Esophagus muscularis mucosa (tissue), 3 donors: ENCODE results near the gene FKBP14.

ENCODE experiments used
- POLR2A ChIP-seq: fragments of 450-650 bp; IDR thresholded peaks from one replicate; pipeline ENCODE4 v1.6.1; 2017; ENCODE audit warnings: antibody characterized with exemption, moderate library complexity, mild to moderate bottlenecking, low read depth
- TF ChIP-seq, protein P1 (sequence below), 3 experiments: fragments of 200-600 bp in 2 of 3; fragments of 450-650 bp in 1 of 3; sonication (generic) in 2 of 3; IDR thresholded peaks; one replicate each; pipeline ENCODE4 v1.5.1; 2017 to 2019; ENCODE audit warnings: antibody characterized with exemption in 3 of 3, mild to moderate bottlenecking in 2 of 3, moderate library complexity in 1 of 3

GRCh38 chr7:30005464-30005863 lies 21.0 kb downstream of the FKBP14 start:
- TF ChIP-seq, protein P1, sequence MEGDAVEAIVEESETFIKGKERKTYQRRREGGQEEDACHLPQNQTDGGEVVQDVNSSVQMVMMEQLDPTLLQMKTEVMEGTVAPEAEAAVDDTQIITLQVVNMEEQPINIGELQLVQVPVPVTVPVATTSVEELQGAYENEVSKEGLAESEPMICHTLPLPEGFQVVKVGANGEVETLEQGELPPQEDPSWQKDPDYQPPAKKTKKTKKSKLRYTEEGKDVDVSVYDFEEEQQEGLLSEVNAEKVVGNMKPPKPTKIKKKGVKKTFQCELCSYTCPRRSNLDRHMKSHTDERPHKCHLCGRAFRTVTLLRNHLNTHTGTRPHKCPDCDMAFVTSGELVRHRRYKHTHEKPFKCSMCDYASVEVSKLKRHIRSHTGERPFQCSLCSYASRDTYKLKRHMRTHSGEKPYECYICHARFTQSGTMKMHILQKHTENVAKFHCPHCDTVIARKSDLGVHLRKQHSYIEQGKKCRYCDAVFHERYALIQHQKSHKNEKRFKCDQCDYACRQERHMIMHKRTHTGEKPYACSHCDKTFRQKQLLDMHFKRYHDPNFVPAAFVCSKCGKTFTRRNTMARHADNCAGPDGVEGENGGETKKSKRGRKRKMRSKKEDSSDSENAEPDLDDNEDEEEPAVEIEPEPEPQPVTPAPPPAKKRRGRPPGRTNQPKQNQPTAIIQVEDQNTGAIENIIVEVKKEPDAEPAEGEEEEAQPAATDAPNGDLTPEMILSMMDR (IDR thresholded peaks at IDR 0.05) = no peak
- TF ChIP-seq POLR2A = no peak
